Endometrium (tissue), 2 donors: ENCODE measurements around the gene SH3BGR.

Source experiments
- FAIRE-seq: peaks from 2 replicates; lab custom pipeline; 2012; peaks lifted over from hg19 to GRCh38; lab: Jason Lieb, UNC
- donor health status: control.
- donor health status: control.

Gene SH3BGR

GRCh38 chr21:39552856-39553255, 101.1 kb downstream of the SH3BGR start:
- no peak for FAIRE-seq

- no peak for FAIRE-seq
Observed at GRCh38 chr21:39553331-39553730, 101.6 kb downstream of the SH3BGR start.

GRCh38 chr21:39555911-39556590, 104.3 kb downstream of the SH3BGR start:
- no peak for FAIRE-seq

GRCh38 chr21:39559511-39559910, 107.7 kb downstream of the SH3BGR start:
- FAIRE-seq: no peak

GRCh38 chr21:39561140-39561539, 109.4 kb downstream of the SH3BGR start:
- FAIRE-seq: no peak

GRCh38 chr21:39562791-39563770, 111.3 kb downstream of the SH3BGR start:
- FAIRE-seq: no peak

GRCh38 chr21:39564200-39564599, 112.4 kb downstream of the SH3BGR start:
- FAIRE-seq: no peak
